ENCODE results near the gene ZNF106. TPM values are rescaled to one million over a fixed set of nuclear protein-coding genes. Genes with fewer than 3 reads are reported as not detected.
A peak's percentile ranks its signal among the peaks of the same experiment; 100 is the strongest.

ZNF106 gene
- total and polyA plus RNA-seq, 3 experiments from 2014 or later = 48.5 to 51.6 (median 50.0) TPM

GRCh38 chr15:42449770-42450424 is 41.0 kb downstream of the ZNF106 start:
- Histone ChIP-seq H3K36me3 (ENCODE audit: insufficient read depth, low read length) (peaks cover 36% of the 10 kb centered on the region), H3K4me3 (ENCODE audit: low read length) (no peak overlapping the region), H3K4me1 (ENCODE audit: insufficient read depth, low read length) (no peaks in the 10 kb centered on the region), H3K27me3 (ENCODE audit: insufficient read depth, low read length, poor library complexity, severe bottlenecking) (no peaks in the 10 kb centered on the region), H3K9me3 (ENCODE audit: low read length) (no peaks in the 10 kb centered on the region), H3K27ac (ENCODE audit: low read depth, low read length) (no peak overlapping the region)
- no peak overlapping the region for H3K27ac Mint-ChIP-seq
- ChIA-PET POLR2A (no interaction called here), CTCF (no interaction called here)
- H3K4me3 Mint-ChIP-seq = no peak overlapping the region
- peaks cover 9 to 78% (median 37%) of the 10 kb centered on the region in 3 donors for H3K36me3 Mint-ChIP-seq
- no peaks in the 10 kb centered on the region for H3K27me3 Mint-ChIP-seq
- H3K4me1 Mint-ChIP-seq = peaks cover 0 to 14% (median 0%) of the 10 kb centered on the region in 3 donors
- no peaks in the 10 kb centered on the region for H3K9me3 Mint-ChIP-seq
- DNase-seq = no peak

GRCh38 chr15:42448281-42448680 is 42.7 kb downstream of the ZNF106 start:
- no peaks in the 10 kb centered on the region for H3K9me3 ChIP-seq (ENCODE audit: low read length)
- no peak overlapping the region for H3K4me3 ChIP-seq (ENCODE audit: low read length)
- H3K36me3 Mint-ChIP-seq = peaks cover 9 to 80% (median 35%) of the 10 kb centered on the region in 3 donors
- CTCF ChIA-PET = no interaction called here
- H3K4me1 ChIP-seq (ENCODE audit: insufficient read depth, low read length) = no peaks in the 10 kb centered on the region
- H3K27ac ChIP-seq (ENCODE audit: low read depth, low read length) = no peak overlapping the region
- H3K4me3 Mint-ChIP-seq = no peak overlapping the region
- no peaks in the 10 kb centered on the region for H3K27me3 ChIP-seq (ENCODE audit: insufficient read depth, low read length, poor library complexity, severe bottlenecking)
- POLR2A ChIA-PET = no interaction called here
- peaks cover 40% of the 10 kb centered on the region for H3K36me3 ChIP-seq (ENCODE audit: insufficient read depth, low read length)
- H3K27me3 Mint-ChIP-seq = no peaks in the 10 kb centered on the region
- H3K4me1 Mint-ChIP-seq = peaks cover 0 to 10% (median 0%) of the 10 kb centered on the region in 3 donors
- no peaks in the 10 kb centered on the region for H3K9me3 Mint-ChIP-seq
- H3K27ac Mint-ChIP-seq = peak overlapping the region in 2 of 8 donors; percentile 2 to 42
- no peak for DNase-seq

- CTCF ChIA-PET = no interaction called here
- no peak overlapping the region for H3K27ac Mint-ChIP-seq
- Histone ChIP-seq H3K36me3 (ENCODE audit: insufficient read depth, low read length) (peaks cover 40% of the 10 kb centered on the region), H3K27ac (ENCODE audit: low read depth, low read length) (no peak overlapping the region), H3K4me3 (ENCODE audit: low read length) (no peak overlapping the region), H3K4me1 (ENCODE audit: insufficient read depth, low read length) (no peaks in the 10 kb centered on the region), H3K27me3 (ENCODE audit: insufficient read depth, low read length, poor library complexity, severe bottlenecking) (no peaks in the 10 kb centered on the region), H3K9me3 (ENCODE audit: low read length) (no peaks in the 10 kb centered on the region)
- H3K36me3 Mint-ChIP-seq = peaks cover 9 to 80% (median 35%) of the 10 kb centered on the region in 3 donors
- H3K27me3 Mint-ChIP-seq = no peaks in the 10 kb centered on the region
- POLR2A ChIA-PET = no interaction called here
- no peaks in the 10 kb centered on the region for H3K9me3 Mint-ChIP-seq
- H3K4me3 Mint-ChIP-seq = no peak overlapping the region
- H3K4me1 Mint-ChIP-seq = peaks cover 0 to 10% (median 0%) of the 10 kb centered on the region in 3 donors
- no peak for DNase-seq
These were observed 43.3 kb downstream of the ZNF106 start for GRCh38 chr15:42447599-42447998.

GRCh38 chr15:42445551-42445950 is 45.4 kb downstream of the ZNF106 start:
- ChIA-PET POLR2A (no interaction called here), CTCF (interaction anchor here (0.9 to 1.1 kb wide), 2 partner anchors 27 kb away, joined by 3 read pairs; no protein-coding TSS in a partner anchor)
- no peaks in the 10 kb centered on the region for H3K4me1 ChIP-seq (ENCODE audit: insufficient read depth, low read length)
- H3K4me3 ChIP-seq (ENCODE audit: low read length) = no peak overlapping the region
- no peak overlapping the region for H3K27ac ChIP-seq (ENCODE audit: low read depth, low read length)
- DNase-seq = no peak
- peaks cover 29% of the 10 kb centered on the region for H3K36me3 ChIP-seq (ENCODE audit: insufficient read depth, low read length)
- peaks cover 0 to 10% (median 0%) of the 10 kb centered on the region in 3 donors for H3K4me1 Mint-ChIP-seq
- no peaks in the 10 kb centered on the region for H3K9me3 Mint-ChIP-seq
- H3K9me3 ChIP-seq (ENCODE audit: low read length) = no peaks in the 10 kb centered on the region
- H3K4me3 Mint-ChIP-seq = no peak overlapping the region
- H3K27me3 ChIP-seq (ENCODE audit: insufficient read depth, low read length, poor library complexity, severe bottlenecking) = no peaks in the 10 kb centered on the region
- no peaks in the 10 kb centered on the region for H3K27me3 Mint-ChIP-seq
- no peak overlapping the region for H3K27ac Mint-ChIP-seq
- H3K36me3 Mint-ChIP-seq = peaks cover 5 to 78% (median 30%) of the 10 kb centered on the region in 3 donors

GRCh38 chr15:42444415-42445063 is 46.4 kb downstream of the ZNF106 start:
- Histone ChIP-seq H3K36me3 (ENCODE audit: insufficient read depth, low read length) (peaks cover 23% of the 10 kb centered on the region), H3K27ac (ENCODE audit: low read depth, low read length) (no peak overlapping the region), H3K4me1 (ENCODE audit: insufficient read depth, low read length) (no peaks in the 10 kb centered on the region), H3K27me3 (ENCODE audit: insufficient read depth, low read length, poor library complexity, severe bottlenecking) (no peaks in the 10 kb centered on the region), H3K9me3 (ENCODE audit: low read length) (no peaks in the 10 kb centered on the region), H3K4me3 (ENCODE audit: low read length) (no peak overlapping the region)
- DNase-seq = no peak
- H3K36me3 Mint-ChIP-seq = peaks cover 9 to 74% (median 25%) of the 10 kb centered on the region in 3 donors
- H3K9me3 Mint-ChIP-seq = no peaks in the 10 kb centered on the region
- no peaks in the 10 kb centered on the region for H3K27me3 Mint-ChIP-seq
- ChIA-PET CTCF (interaction anchor here (0.9 to 1.1 kb wide), 2 partner anchors 26 to 28 kb away, joined by 3 read pairs; no protein-coding TSS in a partner anchor), POLR2A (no interaction called here)
- peaks cover 0 to 5% (median 0%) of the 10 kb centered on the region in 3 donors for H3K4me1 Mint-ChIP-seq
- H3K4me3 Mint-ChIP-seq = no peak overlapping the region
- peak overlapping the region in 2 of 8 donors; percentile 17 to 70 for H3K27ac Mint-ChIP-seq

- no peaks in the 10 kb centered on the region for H3K4me1 Mint-ChIP-seq
- CTCF ChIA-PET = no interaction called here
- Histone ChIP-seq H3K4me3 (ENCODE audit: low read length) (no peak overlapping the region), H3K27ac (ENCODE audit: low read depth, low read length) (no peak overlapping the region), H3K36me3 (ENCODE audit: insufficient read depth, low read length) (peaks cover 36% of the 10 kb centered on the region), H3K4me1 (ENCODE audit: insufficient read depth, low read length) (no peaks in the 10 kb centered on the region), H3K9me3 (ENCODE audit: low read length) (no peaks in the 10 kb centered on the region), H3K27me3 (ENCODE audit: insufficient read depth, low read length, poor library complexity, severe bottlenecking) (no peaks in the 10 kb centered on the region)
- POLR2A ChIA-PET = no interaction called here
- no peaks in the 10 kb centered on the region for H3K27me3 Mint-ChIP-seq
- peaks cover 14 to 82% (median 24%) of the 10 kb centered on the region in 3 donors for H3K36me3 Mint-ChIP-seq
- H3K4me3 Mint-ChIP-seq = no peak overlapping the region
- no peaks in the 10 kb centered on the region for H3K9me3 Mint-ChIP-seq
- H3K27ac Mint-ChIP-seq = peak overlapping the region in 2 of 8 donors; percentile 6 to 7
- no peak for DNase-seq
These were observed 63.3 kb downstream of the ZNF106 start for GRCh38 chr15:42427429-42428223.

- Histone ChIP-seq H3K27ac (ENCODE audit: low read depth, low read length) (no peak overlapping the region), H3K36me3 (ENCODE audit: insufficient read depth, low read length) (peaks cover 39% of the 10 kb centered on the region), H3K9me3 (ENCODE audit: low read length) (no peaks in the 10 kb centered on the region), H3K27me3 (ENCODE audit: insufficient read depth, low read length, poor library complexity, severe bottlenecking) (no peaks in the 10 kb centered on the region), H3K4me1 (ENCODE audit: insufficient read depth, low read length) (no peaks in the 10 kb centered on the region), H3K4me3 (ENCODE audit: low read length) (no peak overlapping the region)
- Mint-ChIP-seq H3K9me3 (no peaks in the 10 kb centered on the region), H3K4me1 (no peaks in the 10 kb centered on the region), H3K4me3 (no peak overlapping the region), H3K27me3 (no peaks in the 10 kb centered on the region), H3K36me3 (peaks cover 7 to 80% (median 34%) of the 10 kb centered on the region in 3 donors), H3K27ac (no peak overlapping the region)
- ChIA-PET POLR2A (no interaction called here), CTCF (no interaction called here)
- no peak for DNase-seq
These were observed 69.6 kb downstream of the ZNF106 start for GRCh38 chr15:42421376-42421775.

GRCh38 chr15:42419369-42419768 is 71.6 kb downstream of the ZNF106 start:
- Histone ChIP-seq H3K4me3 (ENCODE audit: low read length) (no peak overlapping the region), H3K36me3 (ENCODE audit: insufficient read depth, low read length) (peaks cover 26% of the 10 kb centered on the region), H3K4me1 (ENCODE audit: insufficient read depth, low read length) (no peaks in the 10 kb centered on the region), H3K9me3 (ENCODE audit: low read length) (no peaks in the 10 kb centered on the region), H3K27ac (ENCODE audit: low read depth, low read length) (no peak overlapping the region), H3K27me3 (ENCODE audit: insufficient read depth, low read length, poor library complexity, severe bottlenecking) (no peaks in the 10 kb centered on the region)
- no peak for DNase-seq
- Mint-ChIP-seq H3K9me3 (no peaks in the 10 kb centered on the region), H3K4me1 (no peaks in the 10 kb centered on the region), H3K27me3 (no peaks in the 10 kb centered on the region), H3K4me3 (no peak overlapping the region), H3K36me3 (peaks cover 0 to 75% (median 31%) of the 10 kb centered on the region in 3 donors), H3K27ac (no peak overlapping the region)
- ChIA-PET POLR2A (interaction anchor here (0.7 kb wide), 1 partner anchor 202 kb away, joined by 6 read pairs; no protein-coding TSS in a partner anchor), CTCF (interaction anchor here (0.9 kb wide), 1 partner anchor 26 kb away, joined by 3 read pairs; no protein-coding TSS in a partner anchor)
